OCI-LY1 (cell line): ENCODE data around the gene TMEM200A.

Experiments used
- H2AFZ ChIP-seq: fragments of 200-600 bp; sonication (generic), shearing (Covaris generic); 2 replicates; pipeline ENCODE4 v1.6.0; 2014; ENCODE audit warnings: antibody characterized with exemption, mild to moderate bottlenecking, low read length
- H3F3A ChIP-seq: fragments of 200-600 bp; sonication (generic), shearing (Covaris generic); 2 replicates; pipeline ENCODE4 v1.6.0; 2014; ENCODE audit warnings: mild to moderate bottlenecking, antibody characterized with exemption, low read length, moderate library complexity; ENCODE audit not compliant: insufficient read depth
- H3K27ac ChIP-seq: fragments of 200-600 bp; sonication (generic); 2 replicates; pipeline ENCODE4 v1.5.1; 2014; ENCODE audit warnings: low read length, mixed run types, mild to moderate bottlenecking, low read depth; ENCODE audit not compliant: poor library complexity, severe bottlenecking
- H3K27me3 ChIP-seq: fragments of 200-600 bp; sonication (generic); 2 replicates; pipeline ENCODE4 v1.6.0; 2014; ENCODE audit warnings: antibody characterized with exemption, mild to moderate bottlenecking, low read length, moderate library complexity; ENCODE audit not compliant: insufficient read depth
- H3K36me3 ChIP-seq: fragments of 200-600 bp; sonication (generic); 2 replicates; pipeline ENCODE4 v1.6.1; 2014; ENCODE audit warnings: mild to moderate bottlenecking, antibody characterized with exemption, low read length, moderate library complexity, mixed read lengths; ENCODE audit not compliant: insufficient read depth
- H3K4me1 ChIP-seq: fragments of 200-600 bp; sonication (generic); 2 replicates; pipeline ENCODE4 v1.5.1; 2014; ENCODE audit warnings: mild to moderate bottlenecking, low read length, moderate library complexity; ENCODE audit not compliant: insufficient read depth, severe bottlenecking
- H3K4me2 ChIP-seq: fragments of 200-600 bp; sonication (generic), shearing (Covaris generic); 2 replicates; pipeline ENCODE4 v1.6.1; 2014; ENCODE audit warnings: low read length
- H3K4me3 ChIP-seq: fragments of 200-600 bp; sonication (generic); 2 replicates; pipeline ENCODE4 v1.5.1; 2014; ENCODE audit warnings: low read length, low read depth, mild to moderate bottlenecking, mixed read lengths; ENCODE audit not compliant: poor library complexity, severe bottlenecking
- H3K79me2 ChIP-seq: fragments of 200-600 bp; shearing (Covaris generic); 2 replicates; pipeline ENCODE4 v1.6.1; 2016; ENCODE audit warnings: mixed run types, low read length, mixed read lengths; ENCODE audit not compliant: insufficient read depth
- H3K9ac ChIP-seq: fragments of 200-600 bp; sonication (generic), shearing (Covaris generic); 2 replicates; pipeline ENCODE4 v1.6.1; 2014; ENCODE audit warnings: mild to moderate bottlenecking, low read length, mixed read lengths
- H3K9me2 ChIP-seq: fragments of 200-600 bp; sonication (generic), shearing (Covaris generic); 2 replicates; pipeline ENCODE4 v1.6.1; 2014; ENCODE audit warnings: low read depth, mild to moderate bottlenecking, low read length, mixed read lengths
- H3K9me3 ChIP-seq: fragments of 200-600 bp; shearing (Covaris generic); 2 replicates; pipeline ENCODE4 v1.6.1; 2014; ENCODE audit warnings: low read length, mixed read lengths
- H4K20me1 ChIP-seq: fragments of 200-600 bp; sonication (generic), shearing (Covaris generic); 2 replicates; pipeline ENCODE4 v1.6.0; 2016; ENCODE audit warnings: mild to moderate bottlenecking, low read length; ENCODE audit not compliant: insufficient read depth
- CTCF ChIP-seq: fragments of 200-600 bp; sonication (generic), shearing (Covaris generic); IDR thresholded peaks from 2 replicates; pipeline ENCODE4 v1.5.1; 2017; ENCODE audit warnings: mild to moderate bottlenecking, antibody characterized with exemption, low read length, moderate library complexity, mixed read lengths
- EZH2 ChIP-seq: fragments of 200-600 bp; sonication (generic), shearing (Covaris generic); IDR thresholded peaks from 2 replicates; pipeline ENCODE4 v1.8.0; 2017; ENCODE audit warnings: borderline replicate concordance, mixed run types, mild to moderate bottlenecking, antibody characterized with exemption, low read length, moderate library complexity, mixed read lengths

The TMEM200A gene

DNA sequence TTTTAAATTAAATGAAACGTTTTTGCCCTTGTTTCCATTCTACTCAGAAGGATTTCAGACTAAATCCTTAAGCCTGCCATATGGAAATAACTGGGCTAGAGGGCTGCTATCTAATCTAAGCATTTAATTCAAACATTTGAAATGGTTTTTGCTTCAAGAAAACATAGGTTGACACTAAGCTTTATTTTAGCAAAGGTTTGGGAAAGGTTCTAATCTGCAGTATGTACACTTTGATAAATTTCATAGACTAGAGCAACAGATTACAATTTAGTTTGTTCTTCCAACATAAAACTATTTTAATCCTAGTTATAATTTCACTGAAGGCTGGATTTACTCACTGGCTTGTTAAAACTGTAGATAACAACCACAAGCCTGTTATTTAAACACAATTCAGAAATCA is 72.1 kb downstream of the TMEM200A start:
- Histone ChIP-seq H3K4me2 (no peak overlapping the region), H3K27ac (no peak overlapping the region)

GRCh38 chr6:130447374-130447773 is 81.6 kb downstream of the TMEM200A start:
- no peaks in the 10 kb centered on the region for H3K9me3 ChIP-seq
- H3K27ac ChIP-seq: no peak overlapping the region
- H3K4me3 ChIP-seq: no peak overlapping the region
- no peaks in the 10 kb centered on the region; the same call in 1 of the 2 replicates for H3K9me2 ChIP-seq
- no peaks in the 10 kb centered on the region for H3K4me1 ChIP-seq
- no peak overlapping the region for H3K4me2 ChIP-seq
- no peaks in the 10 kb centered on the region for H3F3A ChIP-seq
- no peaks in the 10 kb centered on the region for H3K36me3 ChIP-seq
- H2AFZ ChIP-seq: no peak overlapping the region
- no peak overlapping the region for H3K9ac ChIP-seq
- no peaks in the 10 kb centered on the region for H4K20me1 ChIP-seq
- no peak for TF ChIP-seq EZH2
- TF ChIP-seq CTCF: no peak
- H3K79me2 ChIP-seq: no peaks in the 10 kb centered on the region
- H3K27me3 ChIP-seq: no peaks in the 10 kb centered on the region

More for the DNA sequence above, 72.1 kb downstream of the TMEM200A start:
- Histone ChIP-seq H4K20me1 (no peaks in the 10 kb centered on the region), H3K4me1 (no peaks in the 10 kb centered on the region), H3K9ac (no peak overlapping the region), H3K9me3 (no peaks in the 10 kb centered on the region), H3K36me3 (no peaks in the 10 kb centered on the region), H3K79me2 (no peaks in the 10 kb centered on the region), H3K27me3 (no peaks in the 10 kb centered on the region), H2AFZ (no peak overlapping the region), H3K9me2 (no peaks in the 10 kb centered on the region), H3K4me3 (no peak overlapping the region), H3F3A (no peaks in the 10 kb centered on the region)
- no peak for TF ChIP-seq CTCF
- TF ChIP-seq EZH2: no peak

- Histone ChIP-seq H3K36me3 (no peaks in the 10 kb centered on the region), H3K9ac (no peak overlapping the region), H3K4me3 (no peak overlapping the region), H3K9me3 (no peaks in the 10 kb centered on the region), H3F3A (no peaks in the 10 kb centered on the region), H3K79me2 (no peaks in the 10 kb centered on the region), H3K27me3 (no peaks in the 10 kb centered on the region), H4K20me1 (no peaks in the 10 kb centered on the region), H3K4me2 (no peak overlapping the region), H2AFZ (no peak overlapping the region), H3K9me2 (no peaks in the 10 kb centered on the region; the same call in 1 of the 2 replicates), H3K4me1 (no peaks in the 10 kb centered on the region), H3K27ac (no peak overlapping the region)
- no peak for TF ChIP-seq CTCF
- TF ChIP-seq EZH2: no peak
Measured at GRCh38 chr6:130452336-130452735, 86.5 kb downstream of the TMEM200A start.
